HG02885 (cell line): ENCODE results near the gene ALPK3.

Source experiments
- ATAC-seq: cut with Tn5 transposase; IDR thresholded peaks from one replicate; pipeline ENCODE4 v1.9.1; 2021; ENCODE audit warnings: mild to moderate bottlenecking; ENCODE audit not compliant: unreplicated experiment, poor library complexity

ALPK3 gene

DNA sequence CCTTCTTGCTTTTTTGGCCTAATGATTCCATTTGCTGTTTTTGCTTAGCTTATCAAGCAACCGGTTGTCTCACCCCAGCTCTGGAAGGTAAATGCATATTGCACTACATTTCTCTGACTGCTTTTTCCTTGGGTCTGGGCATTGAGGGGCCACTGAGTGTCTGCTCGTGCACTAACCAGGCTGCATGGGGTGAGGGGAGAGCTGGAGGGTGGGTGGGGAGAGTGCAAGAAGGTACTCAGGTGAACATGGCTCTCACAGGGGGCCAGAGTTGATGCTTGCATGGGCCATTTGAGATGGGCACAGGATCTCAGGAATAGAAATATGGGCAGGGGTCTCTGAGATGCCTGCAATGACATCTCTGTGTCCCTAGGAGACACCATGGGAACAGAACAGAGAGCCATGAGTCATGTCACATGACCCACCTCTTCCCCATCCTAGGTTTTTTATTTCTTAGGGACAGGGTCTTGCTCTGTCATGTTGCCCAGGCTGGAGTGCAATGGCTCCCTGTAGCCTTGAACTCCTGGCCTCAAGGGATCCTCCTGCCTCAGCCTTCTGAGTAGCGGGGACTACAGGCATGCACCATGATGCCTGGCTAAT lies 6.2 kb downstream of the ALPK3 start:
- no peak for ATAC-seq

DNA sequence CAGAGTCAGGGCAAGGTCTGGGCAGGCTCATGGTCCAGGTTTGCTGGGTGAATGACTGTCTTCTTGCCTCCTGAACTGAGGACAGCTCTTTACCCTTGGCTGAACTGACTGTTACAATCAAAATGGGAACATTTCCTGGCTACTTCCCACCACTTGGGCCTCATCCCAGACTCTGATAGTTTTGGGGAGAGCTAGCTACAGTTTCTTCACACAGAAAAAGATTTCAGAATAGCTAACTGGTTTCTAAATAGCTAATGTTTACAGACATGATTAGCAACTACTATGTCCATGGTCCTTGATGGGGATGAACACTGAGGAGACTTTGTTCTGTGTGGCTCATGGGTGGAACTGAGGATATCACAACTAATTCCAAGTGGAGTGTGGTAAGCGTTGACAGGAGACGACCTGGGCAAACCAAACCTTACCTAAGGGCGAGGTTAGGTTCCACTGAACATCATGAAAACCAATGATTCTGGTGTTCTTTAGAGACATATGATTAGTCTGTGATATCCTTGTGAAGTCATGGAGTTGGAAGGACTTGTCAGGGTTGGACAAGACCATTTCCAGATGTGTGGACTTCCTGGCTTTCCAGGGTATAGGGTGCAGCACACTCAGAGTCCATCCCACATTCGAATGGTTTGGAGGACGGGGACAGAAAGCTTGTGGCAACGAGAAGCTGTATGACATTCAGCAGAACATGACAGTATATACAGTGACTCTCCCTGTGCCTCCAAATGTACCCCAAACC lies 7.3 kb downstream of the ALPK3 start:
- ATAC-seq = no peak

DNA sequence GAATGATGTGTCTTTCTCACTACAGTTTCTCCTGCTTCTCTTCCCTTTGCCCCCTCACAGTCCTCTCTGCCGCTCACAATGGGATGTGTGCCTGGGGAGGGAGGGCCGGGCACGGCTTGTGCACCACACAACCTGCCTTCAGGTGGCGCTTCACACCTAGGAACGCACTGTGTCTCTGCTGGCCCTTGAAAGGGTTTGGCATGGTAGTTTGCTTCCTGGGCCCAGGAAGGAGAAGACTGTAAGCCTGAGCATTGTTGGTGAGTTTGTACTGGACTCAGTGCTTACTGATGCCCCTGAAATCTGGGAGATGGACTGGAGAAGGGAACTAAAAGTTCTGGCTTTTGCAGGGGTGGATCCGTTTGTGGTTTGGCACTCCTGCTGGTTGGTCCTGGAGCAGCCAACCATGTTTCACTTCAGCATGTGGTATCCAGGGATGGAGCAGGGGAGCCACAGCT lies 9.2 kb downstream of the ALPK3 start:
- no peak for ATAC-seq

DNA sequence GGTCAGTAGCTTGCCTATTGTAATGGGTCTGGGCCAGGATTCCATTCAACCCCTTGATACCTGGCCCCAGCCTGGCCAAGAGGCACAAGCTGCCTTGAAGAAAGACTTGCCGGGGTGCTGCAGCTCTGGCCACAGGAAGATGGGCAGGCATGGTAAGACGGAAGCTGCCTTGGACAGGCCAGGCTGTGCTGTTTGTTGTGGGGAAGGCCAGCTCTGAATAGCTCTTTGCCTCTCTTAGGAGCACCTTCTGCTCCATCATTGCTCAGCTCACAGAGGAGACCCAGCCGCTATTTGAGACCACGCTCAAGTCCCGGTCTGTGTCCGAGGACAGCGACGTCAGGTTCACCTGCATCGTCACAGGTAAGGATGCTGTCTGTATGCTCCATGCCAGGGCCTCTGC lies 10.1 kb downstream of the ALPK3 start:
- no peak for ATAC-seq

DNA sequence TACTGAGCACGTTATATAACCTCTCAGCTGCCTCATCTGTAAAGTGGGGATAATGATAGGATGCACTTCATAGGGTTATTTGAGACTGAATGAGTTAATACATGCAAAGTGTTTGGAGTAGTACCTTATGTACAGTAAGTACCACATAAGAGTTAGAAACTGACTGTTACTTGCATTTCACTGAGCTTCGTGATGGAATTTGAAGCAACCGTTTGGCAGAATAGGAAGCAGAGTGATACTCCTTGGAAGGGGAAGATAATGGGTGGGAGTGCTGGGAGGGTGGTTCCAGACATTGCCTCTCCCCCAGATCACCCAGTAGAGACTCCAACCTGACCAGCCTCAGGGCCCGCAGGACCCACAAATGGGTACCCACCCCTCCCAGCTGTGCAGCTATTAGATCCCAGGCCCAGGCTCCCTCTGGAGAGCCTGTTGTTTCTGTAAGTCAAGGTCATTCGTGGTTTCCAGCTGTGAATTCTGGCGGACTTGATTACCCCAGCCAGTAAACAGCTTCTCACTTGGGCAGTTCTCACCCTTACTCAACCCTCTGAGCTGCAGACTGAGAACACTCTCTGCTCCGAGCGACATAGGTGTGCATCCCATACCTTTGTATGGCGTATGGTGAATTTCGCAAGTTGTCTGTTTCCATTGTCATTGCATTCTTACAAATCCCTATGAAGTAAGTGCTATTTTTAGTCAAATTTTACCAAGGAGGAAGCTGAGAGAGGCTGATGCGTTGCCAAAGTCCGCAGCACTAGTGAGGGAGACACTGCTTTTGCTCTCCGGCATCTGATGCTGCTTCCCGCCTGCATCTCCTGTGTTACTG lies 11.1 kb downstream of the ALPK3 start:
- ATAC-seq = no peak

DNA sequence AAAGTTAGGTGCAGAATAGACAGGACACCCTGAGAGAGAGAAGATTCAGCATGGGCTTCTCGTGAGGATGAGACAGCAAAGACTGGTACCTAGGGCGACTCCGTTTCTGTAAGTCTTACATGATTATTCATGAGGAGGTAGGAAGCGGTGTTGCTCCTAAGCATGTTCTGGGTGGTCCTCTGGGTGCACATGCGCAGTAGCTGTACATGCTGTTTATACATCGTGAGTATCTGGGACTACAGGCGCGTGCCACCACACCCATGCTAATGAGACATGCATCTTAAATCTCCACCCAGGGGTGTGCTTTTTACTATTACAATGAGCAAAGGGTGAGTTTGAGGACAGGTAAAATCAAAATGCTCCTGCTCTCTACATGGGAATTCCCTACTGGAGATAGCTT lies 12.3 kb downstream of the ALPK3 start:
- ATAC-seq = no peak

DNA sequence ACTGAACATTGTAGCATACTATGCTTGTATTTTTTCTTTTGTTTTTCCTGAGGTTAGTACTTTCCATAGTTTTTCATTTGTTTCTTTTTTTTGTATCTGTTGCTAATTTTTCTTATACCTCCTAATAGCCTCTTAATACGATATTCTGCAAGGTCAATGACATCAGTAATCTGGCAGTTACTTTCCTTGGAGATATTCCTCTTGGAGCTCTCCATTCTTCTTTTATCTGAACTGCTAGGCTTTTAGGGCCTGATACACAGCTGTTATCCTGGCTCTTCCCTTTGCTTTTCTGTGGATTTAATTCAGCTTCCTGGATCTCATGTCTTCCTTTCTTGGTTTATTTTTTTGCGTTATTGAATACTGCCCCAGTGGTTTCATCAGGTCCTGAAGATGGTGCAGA lies 12.9 kb downstream of the ALPK3 start:
- ATAC-seq = no peak

DNA sequence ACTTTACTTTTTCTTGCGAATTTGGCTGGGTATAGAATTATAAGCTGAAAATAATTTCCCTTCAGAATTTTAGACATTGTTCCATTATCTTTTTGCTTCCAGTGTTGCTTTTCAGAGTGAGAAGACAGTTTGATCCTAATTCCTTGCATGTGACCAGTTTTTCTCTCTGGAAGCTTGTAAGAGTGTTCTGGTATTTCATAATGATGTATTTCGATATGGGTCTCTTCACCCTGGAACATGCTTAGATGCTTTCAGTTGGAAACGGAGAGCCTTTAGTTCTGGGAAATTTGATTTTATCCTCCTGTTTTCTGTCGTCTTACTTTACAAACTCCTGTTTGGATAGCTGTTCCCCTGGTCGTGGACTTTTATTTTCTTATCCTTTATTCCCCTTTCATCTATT lies 13.9 kb downstream of the ALPK3 start:
- ATAC-seq = no peak

DNA sequence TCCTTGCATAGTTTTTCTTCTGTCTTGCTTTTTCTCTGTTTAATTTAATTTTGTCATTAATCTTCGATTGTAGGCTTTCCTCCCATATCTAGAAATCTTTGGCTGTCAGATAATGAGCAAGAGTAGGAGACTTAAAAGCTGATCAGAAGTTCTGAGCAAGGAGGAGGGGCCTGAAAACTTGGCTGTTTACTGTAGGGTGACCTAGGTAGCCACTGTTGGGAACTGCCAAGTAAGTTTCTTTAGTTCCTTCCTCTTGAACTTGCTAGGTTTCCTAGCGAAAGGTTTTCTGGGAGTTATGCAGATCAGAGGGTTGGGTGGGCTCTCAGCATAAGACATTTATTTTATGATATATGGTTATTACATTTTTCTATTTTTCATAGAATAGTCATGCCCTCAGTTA lies 14.5 kb downstream of the ALPK3 start:
- ATAC-seq = no peak

DNA sequence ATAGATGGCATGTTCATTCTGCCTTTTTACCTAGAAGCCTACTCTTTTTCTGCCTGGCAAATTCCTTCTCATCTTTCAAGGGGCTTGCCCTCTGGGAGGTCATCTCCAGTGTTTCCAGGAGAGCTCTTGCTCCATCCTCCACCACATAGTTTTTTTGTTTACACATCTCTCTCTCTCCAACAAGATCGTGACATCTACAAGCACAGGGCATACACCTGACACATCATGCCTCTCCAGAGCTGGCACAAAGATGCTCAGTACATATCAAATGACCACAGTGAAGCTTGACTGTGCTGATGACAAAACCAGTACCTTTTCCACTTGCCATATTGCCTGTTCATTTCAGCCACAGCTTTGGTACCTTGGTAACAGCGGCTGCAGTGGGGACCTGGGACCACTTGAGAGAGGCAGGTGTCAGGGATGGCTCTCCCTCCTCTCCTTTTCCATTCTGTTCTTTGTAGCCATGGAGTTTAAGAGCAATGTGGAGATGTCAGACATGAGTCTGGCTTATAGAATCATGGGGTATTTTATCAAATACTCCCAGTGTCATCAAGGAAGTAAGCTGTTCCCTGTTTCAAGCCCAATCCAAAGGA lies 15.4 kb downstream of the ALPK3 start:
- ATAC-seq = no peak

DNA sequence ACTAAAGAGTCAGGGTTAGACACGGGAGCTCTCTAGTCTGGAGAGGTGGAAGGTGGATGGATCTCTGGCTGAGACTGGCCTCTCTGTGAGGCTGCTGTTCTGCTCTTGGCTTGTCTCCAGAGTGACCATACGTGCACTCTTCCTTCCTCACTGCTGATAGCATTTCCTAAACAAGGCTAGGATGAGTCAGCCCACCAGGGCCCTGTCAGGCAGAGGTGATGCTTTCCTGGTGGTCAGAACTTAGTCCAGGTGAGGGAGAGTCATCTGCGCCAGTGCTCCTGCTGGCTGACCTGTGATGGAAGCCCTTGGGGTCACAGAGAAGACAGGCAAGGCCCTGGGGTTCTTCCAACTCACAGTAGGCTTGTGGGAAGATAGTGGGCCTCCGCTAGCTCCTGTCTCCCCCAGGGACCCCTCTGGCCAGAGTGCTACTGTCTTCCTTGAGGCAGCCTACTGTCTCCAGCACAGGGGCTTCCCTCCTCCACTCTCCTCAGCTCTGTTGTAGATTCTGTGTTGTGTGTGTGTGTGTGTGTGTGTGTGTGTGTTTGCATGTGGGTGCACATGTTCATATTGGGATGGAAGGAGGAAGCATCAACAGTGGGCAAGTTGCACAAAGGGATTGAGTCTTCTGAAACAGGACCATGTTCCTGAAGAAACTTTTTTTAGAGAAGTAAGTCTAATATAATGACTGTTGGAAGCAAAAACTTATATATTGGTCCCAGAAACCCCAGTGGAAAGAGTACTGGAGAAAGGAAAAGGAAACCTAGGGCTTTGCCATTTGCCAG lies 16.5 kb downstream of the ALPK3 start:
- no peak for ATAC-seq

DNA sequence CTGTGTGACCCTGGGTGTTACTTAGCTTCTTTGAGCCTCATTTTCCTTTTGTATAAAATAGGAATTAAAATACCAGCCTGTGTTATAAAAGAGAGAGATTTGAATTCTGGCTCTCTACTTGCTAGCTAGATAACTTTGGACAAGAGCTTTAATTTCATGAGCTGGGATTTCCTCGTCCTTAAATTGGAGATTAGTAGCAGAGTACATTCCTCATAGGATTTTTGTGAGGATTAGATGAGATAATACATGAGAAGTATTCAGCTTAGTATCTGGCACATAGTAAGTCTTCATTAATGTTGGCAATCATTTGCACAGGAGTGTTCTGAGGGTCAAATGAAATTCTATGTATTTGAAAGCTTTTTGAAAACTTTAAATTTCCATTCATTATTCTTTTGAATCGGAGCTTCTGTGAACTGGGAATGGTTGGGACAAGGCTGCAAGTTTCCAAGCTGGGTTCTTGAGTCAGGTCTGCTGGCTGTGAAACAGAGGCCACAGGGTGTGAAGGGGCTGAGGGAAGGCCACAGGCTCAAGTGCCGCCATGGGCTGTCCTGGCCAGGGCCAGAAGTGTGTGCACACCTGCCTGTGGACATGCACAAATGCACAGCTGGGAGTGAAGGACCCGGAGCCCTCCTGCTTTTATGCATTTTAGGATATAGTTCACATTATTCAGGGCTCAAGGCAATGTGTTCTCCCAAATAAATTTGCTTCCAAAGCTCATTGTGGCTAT lies 17.2 kb downstream of the ALPK3 start:
- no peak for ATAC-seq

DNA sequence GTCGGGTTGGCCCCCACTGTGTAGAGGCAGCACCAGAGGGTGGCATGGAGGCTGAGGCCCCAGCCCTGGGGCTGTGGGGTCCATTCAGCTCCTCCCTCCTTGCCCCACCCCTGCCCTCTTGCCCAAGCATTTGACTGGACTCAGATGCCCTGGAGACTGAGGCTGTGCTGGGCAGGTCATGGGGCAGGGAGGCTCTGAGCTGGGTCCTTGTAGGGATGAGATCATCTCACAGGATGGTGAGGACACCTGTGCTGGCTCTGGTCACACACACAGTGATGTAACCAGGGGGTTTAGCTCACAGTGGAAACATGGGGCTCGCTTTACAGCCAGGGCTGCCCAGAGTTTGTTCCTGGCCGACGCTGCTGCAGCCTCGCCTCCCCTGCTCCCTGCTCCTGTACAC lies 17.8 kb downstream of the ALPK3 start:
- no peak for ATAC-seq

DNA sequence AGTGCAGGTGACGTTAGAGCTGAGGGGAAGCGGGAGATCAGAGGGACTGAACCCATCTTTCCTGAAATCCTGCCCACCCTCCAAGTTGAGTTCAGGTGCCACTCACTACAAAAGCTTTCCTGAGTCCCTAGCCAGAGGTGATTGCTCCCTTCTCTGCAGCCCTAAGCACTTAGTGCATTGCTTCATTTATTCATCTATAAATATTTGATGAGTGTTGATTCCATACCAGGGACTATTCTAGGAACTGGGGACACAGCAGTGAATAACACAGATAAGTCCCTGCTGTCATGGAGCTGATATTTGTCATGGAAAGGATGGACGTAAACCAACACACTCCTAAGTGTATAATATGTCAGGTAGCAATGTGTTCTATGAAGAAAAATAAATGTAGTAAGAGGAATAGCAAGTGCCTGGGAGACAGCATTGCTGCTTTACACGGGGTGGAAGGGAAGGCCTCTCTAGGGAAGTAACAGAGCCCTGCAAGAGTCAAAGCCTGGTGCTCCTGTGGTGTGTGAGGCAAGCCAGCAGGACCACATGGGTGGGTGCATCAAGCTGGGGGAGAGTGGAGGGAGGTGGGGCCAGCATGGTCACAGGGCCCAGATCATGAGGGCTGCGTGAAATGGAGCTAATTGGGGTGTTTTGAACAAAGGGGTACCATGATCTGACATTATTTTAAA lies 18.6 kb downstream of the ALPK3 start:
- no peak for ATAC-seq

DNA sequence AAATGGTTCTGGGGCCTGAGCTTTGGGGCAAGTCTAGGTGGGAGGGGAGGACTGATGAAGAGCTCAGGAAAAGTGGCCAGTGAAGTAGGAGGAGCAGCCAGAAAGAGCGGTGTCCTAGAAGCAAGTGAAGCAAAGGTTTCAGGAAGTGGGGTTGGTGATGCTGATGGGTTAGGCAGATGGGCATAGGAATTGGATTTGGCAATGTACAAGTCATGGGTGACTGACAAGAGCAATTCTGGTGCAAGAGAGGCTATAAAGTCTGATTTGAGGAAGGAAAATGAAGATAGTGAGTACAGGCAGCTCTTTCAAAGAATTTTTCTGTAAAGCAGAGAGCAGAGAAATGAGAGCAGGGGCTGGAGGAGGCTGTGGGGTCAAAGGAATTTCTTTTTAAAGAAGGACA lies 19.7 kb downstream of the ALPK3 start:
- ATAC-seq = no peak

DNA sequence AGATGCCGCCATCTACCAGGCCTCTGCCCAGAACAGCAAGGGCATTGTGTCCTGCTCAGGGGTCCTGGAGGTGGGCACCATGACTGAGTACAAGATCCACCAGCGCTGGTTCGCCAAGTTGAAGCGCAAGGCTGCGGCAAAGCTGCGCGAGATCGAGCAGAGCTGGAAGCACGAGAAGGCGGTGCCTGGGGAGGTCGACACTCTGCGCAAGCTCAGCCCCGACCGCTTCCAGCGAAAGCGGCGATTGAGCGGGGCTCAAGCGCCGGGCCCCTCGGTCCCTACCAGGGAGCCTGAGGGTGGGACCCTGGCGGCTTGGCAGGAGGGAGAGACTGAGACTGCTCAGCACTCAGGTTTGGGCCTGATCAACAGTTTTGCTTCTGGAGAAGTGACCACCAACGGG lies 22.6 kb downstream of the ALPK3 start:
- no peak for ATAC-seq

DNA sequence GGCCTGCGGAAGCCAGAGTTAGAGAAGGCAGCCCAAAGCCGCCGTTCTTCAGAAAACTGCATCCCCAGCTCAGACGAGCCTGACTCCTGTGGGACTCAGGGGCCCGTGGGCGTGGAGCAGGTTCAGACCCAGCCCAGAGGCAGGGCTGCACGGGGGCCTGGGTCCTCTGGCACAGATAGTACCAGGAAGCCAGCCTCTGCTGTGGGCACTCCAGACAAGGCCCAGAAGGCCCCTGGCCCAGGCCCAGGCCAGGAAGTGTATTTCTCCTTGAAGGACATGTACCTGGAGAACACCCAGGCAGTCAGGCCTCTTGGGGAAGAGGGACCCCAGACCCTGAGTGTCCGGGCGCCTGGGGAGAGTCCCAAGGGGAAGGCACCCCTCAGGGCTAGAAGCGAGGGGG lies 23.1 kb downstream of the ALPK3 start:
- ATAC-seq = no peak

DNA sequence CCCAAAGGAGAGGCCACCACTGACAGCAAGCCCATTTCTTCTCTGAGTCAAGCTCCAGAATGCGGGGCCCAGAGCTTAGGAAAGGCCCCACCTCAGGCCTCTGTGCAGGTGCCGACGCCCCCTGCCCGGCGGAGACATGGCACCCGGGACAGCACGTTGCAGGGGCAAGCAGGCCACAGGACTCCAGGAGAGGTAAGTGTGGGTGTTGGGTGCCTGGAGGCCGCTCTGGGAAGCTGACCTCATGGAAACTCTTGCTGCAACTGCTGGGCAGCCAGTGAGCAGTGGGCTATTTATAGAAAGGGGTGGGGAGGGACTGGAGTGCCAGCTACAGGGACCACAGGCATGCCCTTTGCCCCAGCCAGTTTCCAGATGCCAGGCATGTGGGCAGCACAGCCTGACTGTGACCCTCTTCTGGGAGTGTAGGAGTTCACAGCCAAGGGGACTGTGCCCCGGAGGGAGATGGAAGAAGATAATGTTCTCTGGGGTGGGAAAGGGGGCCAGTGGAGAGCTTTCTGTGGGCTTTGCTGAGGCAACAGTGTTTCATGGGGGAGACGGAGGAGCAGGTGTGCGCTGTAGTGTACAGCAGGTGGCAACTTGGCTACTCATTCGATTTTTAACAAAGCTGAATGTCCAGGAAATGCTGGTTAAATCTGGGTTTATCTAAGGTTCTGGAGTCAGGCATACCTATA lies 23.7 kb downstream of the ALPK3 start:
- ATAC-seq = no peak

DNA sequence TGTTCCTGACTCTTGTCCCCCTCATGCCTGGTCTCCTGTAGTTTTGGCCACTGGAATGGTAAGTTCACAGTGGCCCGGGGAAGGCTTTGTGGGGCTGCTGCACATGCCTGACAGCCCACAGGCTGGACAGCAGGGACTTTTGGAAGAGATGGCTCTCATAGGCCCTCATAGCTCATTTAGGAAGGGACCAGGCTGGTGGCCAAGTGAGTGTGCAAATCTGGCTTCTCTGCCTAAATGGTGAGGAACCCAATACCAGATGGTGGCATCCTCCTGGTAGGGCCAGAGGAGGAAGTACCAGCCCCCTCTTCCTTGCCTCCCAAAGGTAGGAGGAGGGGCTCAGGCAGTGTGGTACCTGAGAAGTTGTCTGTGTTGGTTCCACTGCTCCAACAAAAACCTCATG lies 25.6 kb downstream of the ALPK3 start:
- ATAC-seq = no peak
